Smooth muscle cell (in vitro differentiated cells): ENCODE results near the gene FA2H. TPM values are rescaled to one million over a fixed set of nuclear protein-coding genes. Genes with fewer than 3 reads are reported as not detected.
"Not testable (repeated sequence)": the region's sequence is repeated elsewhere in the genome, so short reads cannot be mapped to it uniquely, and the experiment has no call there.

Experiments used
- DNase-seq: peaks from one replicate; lab custom pipeline; 2025; ENCODE audit not compliant: unreplicated experiment; lab: John Stamatoyannopoulos, UW
- H2AFZ ChIP-seq: fragments of 200-600 bp; sonication (generic); 2 replicates; pipeline ENCODE4 v1.6.0; 2016; ENCODE audit warnings: antibody characterized with exemption, low read depth, mild to moderate bottlenecking
- H3F3A ChIP-seq: fragments of 200-600 bp; sonication (generic); 2 replicates; pipeline ENCODE4 v1.6.0; 2017; ENCODE audit warnings: antibody characterized with exemption, low read depth
- H3K27ac ChIP-seq: fragments of 200-600 bp; sonication (generic); 2 replicates; pipeline ENCODE4 v1.5.1; 2016; ENCODE audit warnings: low read depth, mild to moderate bottlenecking
- H3K27me3 ChIP-seq: fragments of 200-600 bp; sonication (generic); 2 replicates; pipeline ENCODE4 v1.6.1; 2016; ENCODE audit warnings: low read depth, mild to moderate bottlenecking
- H3K36me3 ChIP-seq: fragments of 200-600 bp; sonication (generic); 2 replicates; pipeline ENCODE4 v1.5.1; 2016; ENCODE audit warnings: low read depth
- H3K4me1 ChIP-seq: fragments of 200-600 bp; sonication (generic); 2 replicates; pipeline ENCODE4 v1.5.1; 2016; ENCODE audit warnings: low read depth
- H3K4me2 ChIP-seq: fragments of 200-600 bp; sonication (generic); 2 replicates; pipeline ENCODE4 v1.6.0; 2016; ENCODE audit warnings: mild to moderate bottlenecking
- H3K4me3 ChIP-seq: fragments of 200-600 bp; sonication (generic); 2 replicates; pipeline ENCODE4 v1.5.1; 2016; ENCODE audit warnings: mild to moderate bottlenecking
- H3K79me2 ChIP-seq: fragments of 200-600 bp; sonication (generic); 2 replicates; pipeline ENCODE4 v1.6.0; 2016; ENCODE audit warnings: low read depth, mild to moderate bottlenecking
- H3K9ac ChIP-seq: fragments of 200-600 bp; sonication (generic); 2 replicates; pipeline ENCODE4 v1.6.0; 2016; ENCODE audit warnings: low read depth
- H3K9me3 ChIP-seq: fragments of 200-600 bp; sonication (generic); replicated peaks from 2 replicates; pipeline ENCODE4 v1.5.1; 2016; ENCODE audit warnings: low read depth
- H4K20me1 ChIP-seq: fragments of 200-600 bp; sonication (generic); 2 replicates; pipeline ENCODE4 v1.6.0; 2016; ENCODE audit warnings: low read depth
- CTCF ChIP-seq: fragments of 200-600 bp; sonication (generic); IDR thresholded peaks from 2 replicates; pipeline ENCODE4 v1.5.1; 2017; ENCODE audit warnings: borderline replicate concordance, mild to moderate bottlenecking, antibody characterized with exemption; ENCODE audit not compliant: insufficient read depth, poor library complexity, severe bottlenecking
- WGBS: methylation state at CpG from one replicate; pipeline ENCODE4 v1.1.7; 2016; ENCODE audit warnings: low lambda C conversion rate; 5-methylcytosine and 5-hydroxymethylcytosine counted together
- polyA plus RNA-seq: library from polyadenylated mRNA; unstranded; fragments of >200 nt; fragmentation: Nextera tagmentation; extraction: Ambion mirVana; gene quantifications from 2 replicates; pipeline ENCODE4 v1.2.1, GENCODE V29; 2016
- total RNA-seq: library from RNA; depleted of rRNA; stranded (reverse); fragments of >200 nt; gene quantifications from 2 replicates; pipeline ENCODE4 v1.2.3, GENCODE V29; 2014

FA2H gene
- total and polyA plus RNA-seq, 2 experiments from 2014 or later: not detected

DNA sequence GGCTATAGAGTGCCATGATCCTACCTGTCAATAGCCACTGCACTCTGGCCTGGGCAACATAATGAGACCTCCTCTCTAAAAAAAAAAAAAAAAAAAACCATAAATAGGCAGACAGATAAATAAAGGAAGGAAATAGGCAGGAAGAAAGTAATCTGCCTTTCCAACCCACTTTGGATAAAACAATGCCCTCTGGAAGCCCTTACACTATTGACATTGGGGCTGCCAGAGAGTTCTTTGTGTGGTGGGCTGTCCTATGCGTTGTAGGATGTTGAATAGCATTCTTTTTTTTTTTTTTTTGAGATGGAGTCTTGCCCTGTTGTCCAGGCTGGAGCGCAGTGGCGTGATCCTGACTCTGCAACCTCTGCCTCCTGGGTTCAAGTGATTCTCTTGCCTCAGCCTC, 100.7 kb downstream of the FA2H start:
- Histone ChIP-seq H3K9me3 (no peaks in the 10 kb centered on the region), H3K4me2 (no peak overlapping the region), H3K27me3 (no peaks in the 10 kb centered on the region), H3K36me3 (no peaks in the 10 kb centered on the region), H3K4me1 (no peaks in the 10 kb centered on the region), H4K20me1 (no peaks in the 10 kb centered on the region), H2AFZ (no peak overlapping the region), H3K27ac (no peak overlapping the region), H3F3A (no peaks in the 10 kb centered on the region), H3K9ac (no peak overlapping the region), H3K4me3 (no peak overlapping the region), H3K79me2 (no peaks in the 10 kb centered on the region)
- no peak for DNase-seq
- no peak for TF ChIP-seq CTCF
- WGBS: 92% methylated on average over 3 of the region's 3 CpGs

DNA sequence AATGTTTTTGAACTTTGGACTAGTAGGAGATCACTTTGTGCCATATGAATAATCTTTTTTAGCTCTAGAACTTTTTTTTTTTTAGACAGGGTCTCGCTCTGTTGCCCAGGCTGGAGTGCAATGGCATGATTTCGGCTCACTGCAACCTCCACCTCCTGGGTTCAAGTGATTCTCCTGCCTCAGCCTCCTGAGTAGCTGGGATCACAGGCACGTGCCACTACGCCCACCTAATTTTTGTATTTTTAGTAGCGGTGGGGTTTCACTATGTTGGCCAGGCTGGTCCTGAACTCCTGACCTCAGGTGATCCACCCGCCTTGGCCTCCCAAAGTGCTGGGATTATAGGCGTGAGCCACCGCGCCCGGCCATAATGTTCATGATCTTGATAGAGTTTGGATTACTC, 105.7 kb downstream of the FA2H start:
- 99% methylated on average over 10 of the region's 10 CpGs for WGBS
- not testable (repeated sequence) for H3K4me3 ChIP-seq, H3K4me1 ChIP-seq

DNA sequence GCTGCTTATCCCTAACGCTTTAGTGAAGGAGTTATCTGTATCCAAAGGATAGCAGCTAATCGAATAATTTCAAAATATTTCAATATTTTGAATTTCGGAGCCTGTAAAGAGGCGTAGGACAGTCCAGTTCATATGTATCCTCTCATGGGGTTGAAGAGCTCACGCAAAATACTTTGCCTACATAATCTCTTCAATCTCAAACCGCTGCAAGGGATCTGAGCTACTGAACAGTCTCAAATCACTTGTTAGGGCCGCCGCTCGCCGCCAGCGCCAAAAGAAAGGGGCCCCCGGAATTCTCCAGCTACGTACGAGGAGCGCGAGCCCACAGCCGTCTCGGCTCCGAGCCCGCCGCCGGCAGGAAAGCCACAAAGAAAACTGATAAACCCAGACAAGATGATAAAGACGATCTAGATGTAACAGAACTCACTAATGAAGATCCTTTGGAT, 107.3 kb downstream of the FA2H start:
- Histone ChIP-seq H3K9ac (peak overlapping the region; percentile 58), H3K4me2 (peak overlapping the region; percentile 98), H3K79me2 (peaks cover 36% of the 10 kb centered on the region), H4K20me1 (peaks cover 12% of the 10 kb centered on the region), H3K9me3 (no peaks in the 10 kb centered on the region), H3K4me3 (peak overlapping the region; percentile 92), H3F3A (peaks cover 4% of the 10 kb centered on the region), H3K36me3 (no peaks in the 10 kb centered on the region), H3K4me1 (peaks cover 6% of the 10 kb centered on the region), H3K27ac (peak overlapping the region; percentile 56), H2AFZ (peak overlapping the region; percentile 97), H3K27me3 (no peaks in the 10 kb centered on the region)
- peak; percentile 3 for DNase-seq
- WGBS: 1% methylated on average over 23 of the region's 23 CpGs
- TF ChIP-seq CTCF: no peak

More for the DNA sequence above, 105.7 kb downstream of the FA2H start:
- DNase-seq, H3K27me3 ChIP-seq, H3K27ac ChIP-seq, H3K9ac ChIP-seq, H3K36me3 ChIP-seq, H3K4me2 ChIP-seq, H4K20me1 ChIP-seq, H3F3A ChIP-seq, H2AFZ ChIP-seq, H3K9me3 ChIP-seq: not testable (repeated sequence)
- H3K79me2 ChIP-seq: peaks cover 26% of the 10 kb centered on the region

DNA sequence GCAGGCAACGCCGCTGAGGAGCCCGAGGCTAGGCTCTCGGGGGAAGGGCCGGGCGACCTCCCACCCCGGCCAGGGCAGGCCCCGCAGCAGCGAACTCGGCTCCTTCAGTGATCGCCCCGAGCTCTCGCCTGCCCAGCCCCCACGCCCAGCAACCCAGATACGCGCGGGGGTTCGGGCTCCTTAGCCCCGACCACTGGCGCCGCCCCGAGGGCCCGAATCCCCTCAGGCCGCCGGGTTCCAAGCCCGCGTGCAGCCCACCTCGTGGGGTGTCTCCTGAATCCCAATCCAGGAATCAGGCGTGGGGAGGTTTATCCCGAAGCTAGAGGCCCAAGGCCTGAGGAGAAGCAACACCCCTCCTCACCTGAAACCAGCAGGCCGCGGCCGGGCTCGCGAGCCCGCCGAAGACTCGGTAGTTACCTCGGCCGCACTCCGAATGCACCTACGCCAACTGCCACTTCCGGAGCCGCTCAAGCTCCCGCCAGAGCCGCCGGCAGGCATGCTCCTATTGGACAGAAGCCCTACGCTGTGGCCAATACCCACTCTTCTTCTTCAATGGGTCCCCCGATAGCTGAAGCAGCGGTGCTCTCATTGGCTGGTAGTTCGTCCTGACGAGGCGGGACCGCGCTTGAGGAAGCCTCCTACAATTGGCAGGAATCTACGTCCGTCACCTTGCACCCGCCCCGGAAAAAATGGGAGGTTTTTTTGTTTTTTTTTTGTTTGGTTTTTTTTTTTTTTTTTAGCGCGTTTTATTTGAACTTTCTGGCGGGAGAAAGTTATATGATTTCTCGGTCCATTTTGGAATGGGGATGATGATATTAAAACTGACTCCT, 108.0 kb downstream of the FA2H start, which contains the start of gene RFWD3:
Gene RFWD3, minus strand, starts transcription at position 453 of the 830 bp plus-strand sequence. CDS start 5,428 bp downstream, outside the sequence.
- peak within 1 kb of the TSS; percentile 98 for H3K4me2 ChIP-seq
- 1% methylated on average over 60 of the region's 63 CpGs for WGBS
- peaks cover 6% of the 10 kb centered on the region for H3K4me1 ChIP-seq
- H3K27me3 ChIP-seq: no peaks in the 10 kb centered on the region
- H3K27ac ChIP-seq: peak within 1 kb of the TSS; percentile 62
- TF ChIP-seq CTCF: no peak
- peak within 1 kb of the TSS; percentile 92 for H3K4me3 ChIP-seq
- peak within 1 kb of the TSS; percentile 89 for H3K9ac ChIP-seq
- peak; percentile 73 for DNase-seq
- H3F3A ChIP-seq: peaks cover 4% of the 10 kb centered on the region
- H4K20me1 ChIP-seq: peaks cover 18% of the 10 kb centered on the region
- no peaks in the 10 kb centered on the region for H3K9me3 ChIP-seq
- peaks cover 4% of the 10 kb centered on the region for H3K36me3 ChIP-seq
- H2AFZ ChIP-seq: peak within 1 kb of the TSS; percentile 97
- H3K79me2 ChIP-seq: peaks cover 42% of the 10 kb centered on the region
